Glutamatergic neuron (in vitro differentiated cells): ENCODE measurements around the gene PRR22. TPM values are rescaled to one million over a fixed set of nuclear protein-coding genes. Genes with fewer than 3 reads are reported as not detected.

Source experiments
- DNase-seq: peaks from one replicate; pipeline ENCODE4 v3.0.0; 2022
- H3K27ac Mint-ChIP-seq: one replicate; pipeline ENCODE4 v1.8.0; 2020; ENCODE audit warnings: mild to moderate bottlenecking, mixed read lengths, inconsistent platforms; ENCODE audit not compliant: unreplicated experiment
- H3K27me3 Mint-ChIP-seq: one replicate; pipeline ENCODE4 v1.8.0; 2020; ENCODE audit warnings: mild to moderate bottlenecking, moderate library complexity, mixed read lengths, inconsistent platforms; ENCODE audit not compliant: unreplicated experiment
- H3K36me3 Mint-ChIP-seq: one replicate; pipeline ENCODE4 v1.8.0; 2020; ENCODE audit warnings: mild to moderate bottlenecking, mixed read lengths, inconsistent platforms; ENCODE audit not compliant: unreplicated experiment
- H3K4me1 Mint-ChIP-seq: one replicate; pipeline ENCODE4 v1.8.0; 2020; ENCODE audit warnings: mild to moderate bottlenecking, low read depth, mixed read lengths, inconsistent platforms; ENCODE audit not compliant: unreplicated experiment
- H3K4me3 Mint-ChIP-seq: one replicate; pipeline ENCODE4 v1.8.0; 2020; ENCODE audit warnings: mild to moderate bottlenecking, mixed read lengths, inconsistent platforms; ENCODE audit not compliant: unreplicated experiment
- H3K9me3 Mint-ChIP-seq: one replicate; pipeline ENCODE4 v1.8.0; 2020; ENCODE audit warnings: mild to moderate bottlenecking, moderate library complexity, mixed read lengths, inconsistent platforms; ENCODE audit not compliant: unreplicated experiment
- total RNA-seq: library from RNA; stranded (reverse); fragmentation: NEBNext Ultra II Directional; extraction: Animal tissue kit (Norgen Biotek cat#: 25700); gene quantifications from one replicate; pipeline ENCODE4 v1.2.1, GENCODE V29; 2021; ENCODE audit not compliant: unreplicated experiment
- TF ChIP-seq, protein P1 (sequence below): fragments of 200-600 bp; sonication (generic); IDR thresholded peaks from one replicate; pipeline ENCODE4 v1.5.0; 2021; ENCODE audit not compliant: partially characterized antibody, unreplicated experiment

Gene PRR22
- total RNA-seq, 1 donor from 2014 or later, result 3.1 TPM

DNA sequence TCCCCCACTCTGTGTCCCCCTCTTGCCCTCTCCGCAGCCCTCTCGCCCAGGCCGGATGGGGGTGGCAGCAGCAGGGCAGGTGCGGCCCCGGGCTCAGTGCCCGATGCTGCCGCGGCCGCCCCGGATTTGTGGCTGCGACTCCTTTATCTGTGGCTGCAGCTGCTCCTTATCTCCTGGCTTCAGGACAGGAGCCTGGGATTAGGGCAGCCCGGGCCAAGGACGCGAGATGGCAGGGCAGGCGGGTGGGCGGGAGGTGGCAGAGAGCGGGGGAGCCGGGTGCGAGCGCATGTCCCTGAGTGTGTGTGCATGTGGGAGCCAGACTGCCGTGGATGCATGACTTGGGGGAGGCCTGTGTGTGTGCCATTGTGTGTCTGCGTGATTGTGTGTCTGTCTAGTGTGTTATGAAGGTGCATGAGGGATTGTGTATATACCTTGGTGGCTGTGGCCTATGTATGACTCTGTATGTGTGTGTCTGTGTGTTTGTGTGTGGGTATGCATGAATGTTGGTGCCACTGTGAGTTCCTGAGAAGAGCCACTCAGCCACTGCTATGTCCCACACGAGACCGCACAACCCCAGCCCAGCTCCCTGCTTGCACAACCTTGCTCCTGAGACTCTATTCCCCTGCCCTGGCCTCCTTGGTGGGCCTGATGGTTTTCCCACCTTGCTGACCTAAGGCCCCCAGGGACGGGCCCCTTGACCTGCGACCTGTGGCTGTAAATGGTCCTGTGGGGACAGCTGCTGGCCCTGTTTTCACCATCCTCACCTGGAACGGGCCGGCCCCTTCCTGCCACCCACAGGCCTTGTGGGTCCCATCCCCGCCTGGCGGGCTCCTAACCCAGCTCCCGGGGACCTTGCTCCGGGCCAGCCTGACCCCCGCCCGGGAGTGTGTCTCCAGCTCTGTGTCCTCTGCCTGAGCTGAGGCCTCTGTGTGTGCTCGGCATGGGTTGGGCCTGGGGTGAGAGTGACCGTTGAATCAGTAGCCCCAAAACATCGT lies 15.0 kb upstream of the PRR22 start:
- Mint-ChIP-seq H3K27ac (no peak overlapping the region), H3K4me3 (no peak overlapping the region), H3K4me1 (peaks cover 7% of the 10 kb centered on the region), H3K27me3 (peaks cover 11% of the 10 kb centered on the region), H3K36me3 (no peaks in the 10 kb centered on the region), H3K9me3 (peaks cover 2% of the 10 kb centered on the region)
- no peak for DNase-seq
- TF ChIP-seq, protein P1, sequence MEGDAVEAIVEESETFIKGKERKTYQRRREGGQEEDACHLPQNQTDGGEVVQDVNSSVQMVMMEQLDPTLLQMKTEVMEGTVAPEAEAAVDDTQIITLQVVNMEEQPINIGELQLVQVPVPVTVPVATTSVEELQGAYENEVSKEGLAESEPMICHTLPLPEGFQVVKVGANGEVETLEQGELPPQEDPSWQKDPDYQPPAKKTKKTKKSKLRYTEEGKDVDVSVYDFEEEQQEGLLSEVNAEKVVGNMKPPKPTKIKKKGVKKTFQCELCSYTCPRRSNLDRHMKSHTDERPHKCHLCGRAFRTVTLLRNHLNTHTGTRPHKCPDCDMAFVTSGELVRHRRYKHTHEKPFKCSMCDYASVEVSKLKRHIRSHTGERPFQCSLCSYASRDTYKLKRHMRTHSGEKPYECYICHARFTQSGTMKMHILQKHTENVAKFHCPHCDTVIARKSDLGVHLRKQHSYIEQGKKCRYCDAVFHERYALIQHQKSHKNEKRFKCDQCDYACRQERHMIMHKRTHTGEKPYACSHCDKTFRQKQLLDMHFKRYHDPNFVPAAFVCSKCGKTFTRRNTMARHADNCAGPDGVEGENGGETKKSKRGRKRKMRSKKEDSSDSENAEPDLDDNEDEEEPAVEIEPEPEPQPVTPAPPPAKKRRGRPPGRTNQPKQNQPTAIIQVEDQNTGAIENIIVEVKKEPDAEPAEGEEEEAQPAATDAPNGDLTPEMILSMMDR, result no peak

DNA sequence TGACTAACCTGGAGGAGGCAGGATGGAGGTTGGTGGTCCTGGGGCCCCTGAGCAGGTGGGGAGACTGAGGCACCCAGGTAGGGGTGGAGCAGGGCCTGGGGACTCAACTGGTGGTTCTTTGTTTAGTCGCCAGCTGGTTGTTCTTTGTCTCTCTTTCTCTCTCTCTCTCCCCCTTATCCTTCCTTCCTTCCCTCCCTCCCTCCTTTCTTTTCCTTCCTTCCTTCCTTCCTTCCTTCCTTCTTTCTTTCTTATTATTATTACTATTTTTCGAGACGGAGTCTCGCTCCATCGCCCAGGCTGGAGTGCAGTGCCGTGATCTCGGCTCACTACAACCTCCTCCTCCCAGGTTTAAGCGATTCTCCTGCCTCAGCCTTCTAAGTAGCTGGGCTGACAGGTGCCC lies 13.7 kb upstream of the PRR22 start:
- no peak for DNase-seq
- H3K27ac Mint-ChIP-seq, result no peak overlapping the region
- H3K27me3 Mint-ChIP-seq, result peaks cover 5% of the 10 kb centered on the region
- TF ChIP-seq, protein P1, result no peak
- H3K4me1 Mint-ChIP-seq, result peaks cover 6% of the 10 kb centered on the region
- peaks cover 2% of the 10 kb centered on the region for H3K9me3 Mint-ChIP-seq
- H3K36me3 Mint-ChIP-seq, result no peaks in the 10 kb centered on the region
- H3K4me3 Mint-ChIP-seq, result no peak overlapping the region

DNA sequence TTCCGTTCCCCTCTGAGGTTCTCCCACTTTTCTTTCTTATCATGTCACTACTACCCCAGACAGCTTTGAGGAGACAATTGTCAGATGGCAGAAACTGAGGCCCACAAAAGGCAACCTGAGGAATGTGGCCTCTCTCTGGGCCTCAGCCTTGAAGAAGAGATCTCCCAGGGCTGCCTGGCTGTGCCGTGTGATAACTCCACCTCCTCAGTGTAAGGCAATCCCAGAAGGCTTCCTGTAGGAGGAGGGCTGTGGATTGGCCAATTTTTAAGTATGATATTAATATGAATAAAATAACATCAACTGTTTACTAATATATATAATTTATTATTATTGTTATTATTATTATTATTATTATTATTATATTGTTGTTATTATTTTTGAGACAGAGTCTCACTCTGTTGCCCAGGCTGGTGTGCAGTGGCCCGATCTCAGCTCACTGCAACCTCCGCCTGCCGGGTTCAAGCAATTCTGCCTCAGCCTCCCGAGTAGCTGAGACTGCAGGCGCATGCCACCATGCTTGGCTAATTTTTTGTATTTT lies 10.9 kb upstream of the PRR22 start:
- TF ChIP-seq, protein P1, result no peak
- no peak overlapping the region for H3K4me3 Mint-ChIP-seq
- H3K36me3 Mint-ChIP-seq, result peaks cover 1% of the 10 kb centered on the region
- H3K9me3 Mint-ChIP-seq, result peaks cover 5% of the 10 kb centered on the region
- H3K27me3 Mint-ChIP-seq, result peaks cover 6% of the 10 kb centered on the region
- peaks cover under 1% of the 10 kb centered on the region for H3K4me1 Mint-ChIP-seq
- no peak for DNase-seq
- H3K27ac Mint-ChIP-seq, result no peak overlapping the region

DNA sequence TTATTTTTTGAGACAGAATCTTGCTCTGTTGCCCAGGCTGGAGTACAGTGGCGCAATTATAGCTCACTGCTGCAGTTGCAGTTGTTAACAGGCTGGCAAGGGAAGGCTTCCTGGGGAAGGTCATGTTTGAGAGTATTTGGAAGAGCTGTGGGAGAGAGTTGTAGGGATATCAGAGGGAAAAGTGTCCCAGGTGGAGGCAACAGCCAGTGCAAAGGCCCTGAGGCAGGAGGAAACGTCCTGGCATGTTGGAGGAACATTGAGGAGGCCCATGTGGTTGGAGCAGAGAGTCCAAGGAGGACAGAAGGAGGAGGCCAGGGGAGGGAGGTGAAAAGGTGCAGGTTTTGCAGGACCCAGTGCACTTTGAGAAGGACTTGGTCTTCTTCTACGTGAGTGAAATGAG lies 8.6 kb upstream of the PRR22 start:
- Mint-ChIP-seq H3K4me1 (peaks cover 5% of the 10 kb centered on the region), H3K4me3 (no peak overlapping the region), H3K27ac (peak overlapping the region; percentile 1), H3K36me3 (peaks cover 5% of the 10 kb centered on the region), H3K9me3 (peaks cover 12% of the 10 kb centered on the region), H3K27me3 (peaks cover 13% of the 10 kb centered on the region)
- TF ChIP-seq, protein P1, result no peak
- no peak for DNase-seq

DNA sequence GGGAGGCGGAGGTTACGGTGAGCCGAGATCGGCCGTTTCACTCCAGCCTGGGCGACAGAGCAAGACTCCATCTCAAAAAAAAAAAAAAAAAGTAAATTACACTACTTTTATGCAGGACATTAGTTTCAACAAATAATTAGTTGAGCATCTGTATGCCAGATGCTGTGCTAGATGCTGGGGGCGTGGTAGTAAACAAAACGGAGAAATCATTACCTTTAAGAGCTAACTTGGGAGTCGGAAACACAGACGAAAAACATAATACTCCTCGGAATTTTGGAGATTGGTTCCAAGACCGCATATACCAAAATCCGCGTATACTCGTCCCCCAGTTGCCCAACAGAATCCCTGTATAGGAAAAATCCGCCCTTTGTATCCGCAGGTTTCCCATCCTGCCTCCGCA lies 7.7 kb upstream of the PRR22 start:
- H3K27me3 Mint-ChIP-seq, result peaks cover 13% of the 10 kb centered on the region
- no peak overlapping the region for H3K4me3 Mint-ChIP-seq
- peaks cover 12% of the 10 kb centered on the region for H3K9me3 Mint-ChIP-seq
- H3K4me1 Mint-ChIP-seq, result peaks cover 5% of the 10 kb centered on the region
- TF ChIP-seq, protein P1, result no peak
- peak overlapping the region; percentile 33 for H3K27ac Mint-ChIP-seq
- H3K36me3 Mint-ChIP-seq, result peaks cover 5% of the 10 kb centered on the region
- no peak for DNase-seq
